HepG2 (cell line): ENCODE measurements around the gene ABCC5. TPM values are rescaled to one million over a fixed set of nuclear protein-coding genes. Genes with fewer than 3 reads are reported as not detected.

Source experiments
- ATAC-seq: fragments of 200-7000 bp; cut with Tn5 transposase; 3 replicates; pipeline ENCODE4 v1.9.1; 2020; ENCODE audit warnings: mild to moderate bottlenecking, moderate library complexity
- BruUV-seq: library from RNA; stranded (reverse); fragments of 400-500 nt; replicated peaks from 2 replicates; lab custom pipeline; 2021; lab: Mats Ljungman, UMichigan
- CTCF ChIA-PET: fragments of 300-600 bp; formaldehyde crosslinking; extraction: SDS; loops from one replicate; lab custom pipeline; 2021; ENCODE audit warnings: low total read pairs, inconsistent platforms, low intra/inter-chr PET ratio; lab: Yijun Ruan, JAX
- POLR2A ChIA-PET: fragments of 350-600 bp; sonication (Branson Sonifier 250); formaldehyde crosslinking; loops from one replicate; lab custom pipeline; 2020; ENCODE audit warnings: antibody characterized with exemption, inconsistent platforms; lab: Yijun Ruan, JAX
- DNase-seq: peaks from one replicate; pipeline ENCODE4 v3.0.0-alpha.2; 2015; ENCODE audit warnings: low spot score
- FAIRE-seq: peaks from 3 replicates; lab custom pipeline; 2011; peaks lifted over from hg19 to GRCh38; lab: Jason Lieb, UNC
- H2AFZ ChIP-seq: one replicate; pipeline ENCODE4 v1.6.1; 2011; ENCODE audit warnings: low read length, inconsistent platforms
- H3K27ac ChIP-seq: fragments of 300-600 bp; 3 replicates; pipeline ENCODE4 v1.8.0; 2011; ENCODE audit warnings: mixed run types, mild to moderate bottlenecking, mixed read lengths, low read length, inconsistent platforms; ENCODE audit not compliant: insufficient read depth; ENCODE audit errors: extremely low read length
- H3K27me3 ChIP-seq, 2 experiments: fragments of 200-600 bp in 1 of 2; 2 replicates in 1 of 2; 3 replicates in 1 of 2; pipeline versions ENCODE4 v1.6.0 to v1.8.0; 2011; ENCODE audit warnings: low read length in 2 of 2, mild to moderate bottlenecking in 2 of 2, moderate library complexity in 2 of 2, inconsistent platforms in 1 of 2; ENCODE audit not compliant: insufficient read depth in 2 of 2, control insufficient read depth in 1 of 2
- H3K36me3 ChIP-seq, 2 experiments: fragments of 200-600 bp in 1 of 2; replicated peaks in 1 of 2; 2 replicates in 1 of 2; 3 replicates in 1 of 2; pipeline versions ENCODE4 v1.5.1 to v1.8.0; 2011; ENCODE audit warnings: low read length in 2 of 2, inconsistent platforms in 1 of 2; ENCODE audit not compliant: insufficient read depth in 2 of 2, control insufficient read depth in 1 of 2
- H3K4me1 ChIP-seq: 2 replicates; pipeline ENCODE4 v1.5.1; 2012; ENCODE audit warnings: low read length, inconsistent platforms; ENCODE audit not compliant: insufficient read depth
- H3K4me2 ChIP-seq: 2 replicates; pipeline ENCODE4 v1.6.0; 2011; ENCODE audit warnings: low read depth, low read length, inconsistent platforms
- H3K4me3 ChIP-seq, 3 experiments: fragments of 200-600 bp in 1 of 3; sonication (generic), shearing (Covaris generic) in 1 of 3; replicated peaks in 1 of 3; 2 replicates each; pipeline ENCODE4 v1.5.1; 2011 to 2016; ENCODE audit warnings: low read length in 3 of 3, inconsistent platforms in 2 of 3, low read depth in 2 of 3, mild to moderate bottlenecking in 2 of 3, control low read depth in 1 of 3, mixed read lengths in 1 of 3; ENCODE audit not compliant: insufficient read depth in 1 of 3
- H3K79me2 ChIP-seq: one replicate; pipeline ENCODE4 v1.6.1; 2011; ENCODE audit warnings: low read length, inconsistent platforms; ENCODE audit not compliant: insufficient read depth
- H3K9ac ChIP-seq: 2 replicates; pipeline ENCODE4 v1.6.0; 2011; ENCODE audit warnings: mild to moderate bottlenecking, low read depth, low read length, inconsistent platforms; ENCODE audit not compliant: insufficient read depth
- H3K9me3 ChIP-seq: 2 replicates; pipeline ENCODE4 v1.5.1; 2012; ENCODE audit warnings: mild to moderate bottlenecking, low read length
- H4K20me1 ChIP-seq: 2 replicates; pipeline ENCODE4 v1.6.0; 2011; ENCODE audit warnings: inconsistent platforms, mild to moderate bottlenecking, low read length, moderate library complexity; ENCODE audit not compliant: insufficient read depth
- ATF7 ChIP-seq, 2 experiments: fragments of 450-650 bp in 1 of 2; sonication (generic) in 1 of 2; formaldehyde crosslinking in 1 of 2; IDR thresholded peaks; 2 replicates each; pipeline versions ENCODE4 v1.4.0 to v1.6.1; 2016 to 2020; ENCODE audit warnings: antibody characterized with exemption in 1 of 2, mild to moderate bottlenecking in 1 of 2, missing genetic modification reagents in 1 of 2
- MTA3 ChIP-seq: sonication (generic); formaldehyde crosslinking; IDR thresholded peaks from 2 replicates; pipeline ENCODE4 v1.4.0; 2020; ENCODE audit warnings: missing genetic modification reagents
- TMF1 ChIP-seq: sonication (generic); formaldehyde crosslinking; IDR thresholded peaks from 2 replicates; pipeline ENCODE4 v1.8.1; 2022; ENCODE audit warnings: low read depth, missing genetic modification reagents
- ZNF225 ChIP-seq: sonication (generic); formaldehyde crosslinking; IDR thresholded peaks from 2 replicates; pipeline ENCODE4 v1.4.0; 2020; ENCODE audit warnings: mild to moderate bottlenecking, missing genetic modification reagents
- ZNF768 ChIP-seq: sonication (generic); formaldehyde crosslinking; IDR thresholded peaks from 2 replicates; pipeline ENCODE4 v1.4.0; 2020; ENCODE audit warnings: missing genetic modification reagents
- WGBS: methylation state at CpG from one replicate; pipeline ENCODE4 v1.1.6; 2017; ENCODE audit warnings: low lambda C conversion rate; 5-methylcytosine and 5-hydroxymethylcytosine counted together
- in situ Hi-C: cut with HindIII; loops from 2 replicates; pipeline ENCODE4 v1.10.0; 2017; ENCODE audit warnings: low pct_unique_long_range_greater_than_20kb; ENCODE audit not compliant: extremely low pct_ligation_motif_present
- intact Hi-C: fragments of 100-400 bp; cut with micrococcal nuclease; formaldehyde crosslinking; loops from one replicate; pipeline ENCODE4 v1.10.0; 2022; ENCODE audit not compliant: unreplicated experiment
- polyA plus RNA-seq, 8 experiments: library from polyadenylated mRNA; depleted of rRNA in 3 of 8; stranded (reverse) in 7 of 8; unstranded in 1 of 8; fragments of >200 nt; fragmentation: Illumina TruSeq in 4 of 8; extraction: Trizol in 4 of 8; gene quantifications; 2 replicates each; pipeline versions ENCODE4 v1.2.1 to v1.2.3, GENCODE V29; 2011 to 2016; ENCODE audit warnings: low read depth in 4 of 8, missing spikeins in 1 of 8, mixed read lengths in 1 of 8; ENCODE audit not compliant: insufficient read depth in 1 of 8
- total RNA-seq, 5 experiments: library from RNA; depleted of rRNA; stranded (reverse); fragments of >200 nt; fragmentation: Illumina TruSeq; extraction: Trizol; gene quantifications; 2 replicates each; pipeline ENCODE4 v1.2.3, GENCODE V29; 2016; ENCODE audit warnings: low read depth in 1 of 5
- TF ChIP-seq, protein P1 (sequence below): sonication (generic); formaldehyde crosslinking; IDR thresholded peaks from 2 replicates; pipeline ENCODE4 v1.4.0; 2020; ENCODE audit warnings: missing genetic modification reagents

ABCC5 gene
- total and polyA plus RNA-seq, 2 of the 13 experiments (the other 11 are each of a cell fraction or from before 2014, with no cell fraction given) = 12.5 to 12.7 TPM

- Histone ChIP-seq H3K9me3 (no peaks in the 10 kb centered on the region), H2AFZ (no peak overlapping the region), H3K9ac (no peak overlapping the region), H3K79me2 (no peaks in the 10 kb centered on the region), H3K4me1 (peaks cover 46% of the 10 kb centered on the region), H3K27me3 (no peaks in the 10 kb centered on the region; a peak in 1 of 5 replicates), H3K27ac (no peak overlapping the region), H3K4me3 (no peak overlapping the region), H3K4me2 (no peak overlapping the region), H3K36me3 (no peaks in the 10 kb centered on the region), H4K20me1 (no peaks in the 10 kb centered on the region)
- TF ChIP-seq MTA3 (CRISPR knock-in tag) = no peak
- TF ChIP-seq ATF7 (IDR thresholded peaks at IDR 0.05) = no peak
- no peak for TF ChIP-seq ATF7 (CRISPR knock-in tag; IDR thresholded peaks at IDR 0.05)
- no peak for TF ChIP-seq ZNF225 (CRISPR knock-in tag)
- TF ChIP-seq ZNF768 (CRISPR knock-in tag) = no peak
- TF ChIP-seq, protein P1, sequence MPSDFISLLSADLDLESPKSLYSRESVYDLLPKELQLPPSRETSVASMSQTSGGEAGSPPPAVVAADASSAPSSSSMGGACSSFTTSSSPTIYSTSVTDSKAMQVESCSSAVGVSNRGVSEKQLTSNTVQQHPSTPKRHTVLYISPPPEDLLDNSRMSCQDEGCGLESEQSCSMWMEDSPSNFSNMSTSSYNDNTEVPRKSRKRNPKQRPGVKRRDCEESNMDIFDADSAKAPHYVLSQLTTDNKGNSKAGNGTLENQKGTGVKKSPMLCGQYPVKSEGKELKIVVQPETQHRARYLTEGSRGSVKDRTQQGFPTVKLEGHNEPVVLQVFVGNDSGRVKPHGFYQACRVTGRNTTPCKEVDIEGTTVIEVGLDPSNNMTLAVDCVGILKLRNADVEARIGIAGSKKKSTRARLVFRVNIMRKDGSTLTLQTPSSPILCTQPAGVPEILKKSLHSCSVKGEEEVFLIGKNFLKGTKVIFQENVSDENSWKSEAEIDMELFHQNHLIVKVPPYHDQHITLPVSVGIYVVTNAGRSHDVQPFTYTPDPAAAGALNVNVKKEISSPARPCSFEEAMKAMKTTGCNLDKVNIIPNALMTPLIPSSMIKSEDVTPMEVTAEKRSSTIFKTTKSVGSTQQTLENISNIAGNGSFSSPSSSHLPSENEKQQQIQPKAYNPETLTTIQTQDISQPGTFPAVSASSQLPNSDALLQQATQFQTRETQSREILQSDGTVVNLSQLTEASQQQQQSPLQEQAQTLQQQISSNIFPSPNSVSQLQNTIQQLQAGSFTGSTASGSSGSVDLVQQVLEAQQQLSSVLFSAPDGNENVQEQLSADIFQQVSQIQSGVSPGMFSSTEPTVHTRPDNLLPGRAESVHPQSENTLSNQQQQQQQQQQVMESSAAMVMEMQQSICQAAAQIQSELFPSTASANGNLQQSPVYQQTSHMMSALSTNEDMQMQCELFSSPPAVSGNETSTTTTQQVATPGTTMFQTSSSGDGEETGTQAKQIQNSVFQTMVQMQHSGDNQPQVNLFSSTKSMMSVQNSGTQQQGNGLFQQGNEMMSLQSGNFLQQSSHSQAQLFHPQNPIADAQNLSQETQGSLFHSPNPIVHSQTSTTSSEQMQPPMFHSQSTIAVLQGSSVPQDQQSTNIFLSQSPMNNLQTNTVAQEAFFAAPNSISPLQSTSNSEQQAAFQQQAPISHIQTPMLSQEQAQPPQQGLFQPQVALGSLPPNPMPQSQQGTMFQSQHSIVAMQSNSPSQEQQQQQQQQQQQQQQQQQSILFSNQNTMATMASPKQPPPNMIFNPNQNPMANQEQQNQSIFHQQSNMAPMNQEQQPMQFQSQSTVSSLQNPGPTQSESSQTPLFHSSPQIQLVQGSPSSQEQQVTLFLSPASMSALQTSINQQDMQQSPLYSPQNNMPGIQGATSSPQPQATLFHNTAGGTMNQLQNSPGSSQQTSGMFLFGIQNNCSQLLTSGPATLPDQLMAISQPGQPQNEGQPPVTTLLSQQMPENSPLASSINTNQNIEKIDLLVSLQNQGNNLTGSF = no peak
- no peak for TF ChIP-seq TMF1
- DNase-seq (no peak), ATAC-seq (no peak), FAIRE-seq (no peak)
- BruUV-seq = no TSS peak
- in situ Hi-C loops = no loop called here
- ChIA-PET CTCF (no interaction called here), POLR2A (no interaction called here)
- intact Hi-C loops = no loop called here
- 70% methylated on average over 4 of the region's 5 CpGs for WGBS
Measured at GRCh38 chr3:183914856-183915255, 102.8 kb downstream of the ABCC5 start.
